GM23338 (cell line): ENCODE measurements around the gene UNC5C. TPM values are rescaled to one million over a fixed set of nuclear protein-coding genes. Genes with fewer than 3 reads are reported as not detected.

Experiments used
- ATAC-seq: fragments of 200-7000 bp; cut with Tn5 transposase; 3 replicates; pipeline ENCODE4 v1.9.1; 2020
- DNase-seq: peaks from one replicate; pipeline ENCODE4 v3.0.0-alpha.2; 2015; ENCODE audit warnings: low spot score
- H2AFZ ChIP-seq: fragments of 200-600 bp; sonication (generic); 2 replicates; pipeline ENCODE4 v1.8.0; 2016; ENCODE audit warnings: antibody characterized with exemption, mild to moderate bottlenecking, moderate library complexity
- H3F3A ChIP-seq: fragments of 200-600 bp; sonication (generic); replicated peaks from 2 replicates; pipeline ENCODE4 v1.8.0; 2017; ENCODE audit warnings: antibody characterized with exemption, mixed run types, low read depth
- H3K27ac ChIP-seq: fragments of 200-600 bp; sonication (generic); 2 replicates; pipeline ENCODE4 v1.6.1; 2016; ENCODE audit warnings: low read depth
- H3K27me3 ChIP-seq: fragments of 200-600 bp; sonication (generic); 2 replicates; pipeline ENCODE4 v1.8.0; 2016; ENCODE audit warnings: mild to moderate bottlenecking, mixed run types, moderate library complexity; ENCODE audit not compliant: insufficient read depth
- H3K36me3 ChIP-seq: fragments of 200-600 bp; sonication (generic); 2 replicates; pipeline ENCODE4 v1.8.0; 2016; ENCODE audit warnings: mild to moderate bottlenecking; ENCODE audit not compliant: insufficient read depth
- H3K4me1 ChIP-seq: fragments of 200-600 bp; sonication (generic); 2 replicates; pipeline ENCODE4 v1.8.0; 2016; ENCODE audit warnings: mild to moderate bottlenecking, moderate library complexity; ENCODE audit not compliant: insufficient read depth
- H3K4me2 ChIP-seq: fragments of 200-600 bp; sonication (generic); 2 replicates; pipeline ENCODE4 v1.7.1; 2017; ENCODE audit warnings: mixed run types
- H3K4me3 ChIP-seq: fragments of 200-600 bp; sonication (generic); 2 replicates; pipeline ENCODE4 v1.6.1; 2016; ENCODE audit warnings: mixed run types
- H3K79me2 ChIP-seq: fragments of 200-600 bp; sonication (generic); replicated peaks from 2 replicates; pipeline ENCODE4 v1.8.0; 2017; ENCODE audit warnings: mild to moderate bottlenecking; ENCODE audit not compliant: insufficient read depth
- H3K9me2 ChIP-seq: fragments of 200-600 bp; sonication (generic); 2 replicates; pipeline ENCODE4 v1.8.0; 2017; ENCODE audit not compliant: insufficient read depth
- H4K20me1 ChIP-seq: fragments of 200-600 bp; sonication (generic); replicated peaks from 2 replicates; pipeline ENCODE4 v1.8.0; 2017; ENCODE audit warnings: mild to moderate bottlenecking; ENCODE audit not compliant: insufficient read depth
- H3K27ac Mint-ChIP-seq: 2 replicates; pipeline ENCODE4 v1.8.0; 2020; ENCODE audit warnings: inconsistent platforms, mild to moderate bottlenecking, moderate library complexity, mixed read lengths
- H3K27me3 Mint-ChIP-seq: 3 replicates; pipeline ENCODE4 v1.8.0; 2022; ENCODE audit warnings: low read depth, mild to moderate bottlenecking, moderate library complexity, mixed read lengths, inconsistent platforms; ENCODE audit not compliant: insufficient read depth, poor library complexity
- H3K36me3 Mint-ChIP-seq: 3 replicates; pipeline ENCODE4 v1.8.0; 2021; ENCODE audit warnings: low read depth, mild to moderate bottlenecking, inconsistent platforms, moderate library complexity, mixed read lengths
- H3K4me1 Mint-ChIP-seq: 3 replicates; pipeline ENCODE4 v1.8.0; 2020; ENCODE audit warnings: mild to moderate bottlenecking, inconsistent platforms, mixed read lengths
- H3K4me3 Mint-ChIP-seq: 3 replicates; pipeline ENCODE4 v1.8.0; 2021; ENCODE audit warnings: moderate library complexity, mild to moderate bottlenecking, inconsistent platforms, mixed read lengths
- H3K9me3 Mint-ChIP-seq: 3 replicates; pipeline ENCODE4 v1.8.0; 2020; ENCODE audit warnings: moderate library complexity, mild to moderate bottlenecking, inconsistent platforms, mixed read lengths
- CREB1 ChIP-seq: fragments of 250-450 bp; sonication (Bioruptor Pico); IDR thresholded peaks from 2 replicates; pipeline ENCODE4 v1.5.0; 2020; ENCODE audit warnings: low read depth, mild to moderate bottlenecking, moderate library complexity
- CTCF ChIP-seq, 2 experiments: fragments of 200-600 bp in 1 of 2; sonication (generic) in 1 of 2; conservative IDR thresholded peaks; 2 replicates each; pipeline versions ENCODE4 v1.5.1 to v1.6.1; 2016 to 2017; ENCODE audit warnings: antibody characterized with exemption in 2 of 2, low read depth in 2 of 2, mild to moderate bottlenecking in 2 of 2, moderate library complexity in 1 of 2
- ETS1 ChIP-seq: IDR thresholded peaks from 2 replicates; pipeline ENCODE4 v1.6.1; 2016; ENCODE audit warnings: antibody characterized with exemption
- EZH2 ChIP-seq: fragments of 200-600 bp; sonication (generic); IDR thresholded peaks from one replicate; pipeline ENCODE4 v1.8.0; 2017; ENCODE audit warnings: antibody characterized with exemption, mild to moderate bottlenecking, low read depth; ENCODE audit not compliant: unreplicated experiment
- EZH2phosphoT487 ChIP-seq: fragments of 200-600 bp; sonication (generic); IDR thresholded peaks from one replicate; pipeline ENCODE4 v1.8.1; 2018; ENCODE audit warnings: antibody characterized with exemption; ENCODE audit not compliant: unreplicated experiment
- JUNB ChIP-seq: IDR thresholded peaks from one replicate; pipeline ENCODE4 v1.6.1; 2016; ENCODE audit warnings: antibody characterized with exemption; ENCODE audit not compliant: unreplicated experiment
- NANOG ChIP-seq: IDR thresholded peaks from 2 replicates; pipeline ENCODE4 v1.6.1; 2016; ENCODE audit warnings: antibody characterized with exemption, borderline replicate concordance
- POLR2AphosphoS5 ChIP-seq: IDR thresholded peaks from 2 replicates; pipeline ENCODE4 v1.6.1; 2016; ENCODE audit warnings: antibody characterized with exemption, low read depth
- REST ChIP-seq: IDR thresholded peaks from one replicate; pipeline ENCODE4 v1.6.1; 2018; ENCODE audit warnings: antibody characterized with exemption; ENCODE audit not compliant: unreplicated experiment
- STAT1 ChIP-seq: IDR thresholded peaks from one replicate; pipeline ENCODE4 v1.6.1; 2016; ENCODE audit warnings: antibody characterized with exemption; ENCODE audit not compliant: unreplicated experiment
- ZNF331 ChIP-seq: fragments of 250-450 bp; sonication (Bioruptor Pico); IDR thresholded peaks from 2 replicates; pipeline ENCODE4 v1.5.0; 2020; ENCODE audit warnings: low read depth, mild to moderate bottlenecking, moderate library complexity
- ZNF462 ChIP-seq: fragments of 250-450 bp; sonication (Bioruptor Pico); IDR thresholded peaks from 2 replicates; pipeline ENCODE4 v1.5.0; 2020; ENCODE audit warnings: mild to moderate bottlenecking, moderate library complexity
- polyA plus RNA-seq: library from polyadenylated mRNA; unstranded; fragments of >200 nt; fragmentation: Nextera tagmentation; extraction: Ambion mirVana; gene quantifications from 2 replicates; pipeline ENCODE4 v1.2.1, GENCODE V29; 2016
- total RNA-seq: library from RNA; depleted of rRNA; stranded (reverse); fragments of >200 nt; shearing (Covaris generic); gene quantifications from 2 replicates; pipeline ENCODE4 v1.2.3, GENCODE V29; 2014

The UNC5C gene
- total and polyA plus RNA-seq, 2 experiments from 2014 or later = 0.08 to 0.21 TPM

GRCh38 chr4:95158626-95159025 is 390.1 kb downstream of the UNC5C start:
- H3K36me3 ChIP-seq = no peaks in the 10 kb centered on the region
- no peaks in the 10 kb centered on the region for H4K20me1 ChIP-seq
- 0 out of 2 replicates have a peak overlapping the region, but pooled peaks have one; percentile 0 for H2AFZ ChIP-seq
- TF ChIP-seq CREB1 (CRISPR knock-in tag) = no peak
- no peak for TF ChIP-seq EZH2phosphoT487
- no peak for TF ChIP-seq REST
- TF ChIP-seq CTCF (conservative IDR thresholded peaks at IDR 0.05; ENCODE audit: low read depth in 2 of 2) = no peak
- TF ChIP-seq ZNF462 = no peak
- no peak for TF ChIP-seq JUNB
- TF ChIP-seq EZH2 = no peak
- TF ChIP-seq STAT1 = no peak
- no peak for TF ChIP-seq NANOG
- TF ChIP-seq POLR2AphosphoS5 = no peak
- TF ChIP-seq ZNF331 (CRISPR knock-in tag) = no peak
- no peak for TF ChIP-seq ETS1
- H3K27me3 Mint-ChIP-seq = peaks cover 2% of the 10 kb centered on the region
- 0 out of 2 replicates have a peak, but pooled peaks cover 6% of the 10 kb centered on the region for H3K4me1 ChIP-seq
- no peak overlapping the region for H3K4me2 ChIP-seq
- no peak overlapping the region for H3K27ac ChIP-seq
- ATAC-seq (no peak), DNase-seq (no peak)
- H3K79me2 ChIP-seq = no peaks in the 10 kb centered on the region
- H3K36me3 Mint-ChIP-seq = no peaks in the 10 kb centered on the region; the same call in 2 of the 3 replicates
- no peaks in the 10 kb centered on the region for H3F3A ChIP-seq
- H3K27me3 ChIP-seq = no peaks in the 10 kb centered on the region
- peak overlapping the region; percentile 2; the same call in 1 of the 2 replicates for H3K27ac Mint-ChIP-seq
- H3K4me1 Mint-ChIP-seq = peaks cover 21% of the 10 kb centered on the region
- no peak overlapping the region for H3K4me3 Mint-ChIP-seq
- H3K4me3 ChIP-seq = no peak overlapping the region
- H3K9me2 ChIP-seq = 0 out of 2 replicates have a peak, but pooled peaks cover 3% of the 10 kb centered on the region
- no peaks in the 10 kb centered on the region; the same call in 2 of the 3 replicates for H3K9me3 Mint-ChIP-seq
